ENCODE measurements around the gene APRT.
"Not testable (repeated sequence)": the region's sequence is repeated elsewhere in the genome, so short reads cannot be mapped to it uniquely, and the experiment has no call there.

Gene APRT

DNA sequence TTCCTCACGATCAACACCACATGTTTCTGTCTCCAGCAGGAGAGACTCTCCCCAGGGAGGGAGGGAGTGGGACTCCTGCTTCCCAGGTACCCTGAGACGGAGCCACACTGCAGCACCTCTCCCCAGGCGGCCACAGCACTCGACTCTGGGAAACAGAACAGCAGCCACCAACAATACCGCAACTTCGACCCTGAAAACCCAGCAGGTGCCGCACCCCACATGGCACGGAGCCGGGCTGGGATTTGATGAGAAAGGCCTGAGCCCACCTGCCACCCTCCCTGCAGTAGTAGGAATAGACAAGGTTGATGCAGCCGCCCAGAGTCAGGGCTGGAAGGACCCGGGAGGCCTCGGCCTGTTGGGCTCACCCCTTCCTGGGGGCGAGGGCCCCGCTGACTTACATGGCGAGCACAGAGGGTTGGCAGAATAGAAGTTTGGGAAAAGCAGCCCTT is 30.6 kb upstream of the APRT start:
- no peak for DNase-seq (ENCODE audit: low read depth in 2 of 2)

- no peak for DNase-seq (ENCODE audit: low read depth in 2 of 2)
These were observed 30.0 kb upstream of the APRT start for GRCh38 chr16:88841521-88842307.

DNA sequence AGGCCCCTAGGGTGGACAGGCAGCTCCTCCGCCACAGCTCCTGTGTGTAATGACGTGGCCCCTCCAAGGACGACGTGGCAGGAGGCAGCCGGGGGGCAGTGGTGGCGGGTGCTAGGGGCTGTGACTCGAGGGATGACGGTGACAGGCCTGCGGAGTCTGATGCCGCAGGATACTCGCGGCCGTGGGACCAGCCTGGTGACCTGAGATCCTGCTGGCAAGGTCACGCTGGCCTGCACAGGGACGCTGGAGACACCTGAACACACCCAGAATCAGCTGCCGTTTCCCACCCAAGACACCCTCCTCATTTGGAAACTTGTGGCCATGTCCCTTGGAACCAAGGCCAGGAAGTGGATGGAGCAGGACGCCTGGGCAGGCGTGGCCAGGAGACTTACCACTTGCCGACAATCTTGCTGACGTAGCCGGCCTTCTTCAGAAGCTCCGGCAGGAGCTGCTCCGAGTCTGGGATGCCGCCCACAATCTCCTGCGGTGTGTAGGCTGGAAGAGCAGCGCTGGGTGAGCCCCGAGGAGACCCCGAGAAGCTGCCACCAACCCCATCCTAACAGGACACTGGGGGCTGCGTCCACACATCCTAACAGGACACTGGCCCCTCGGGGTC is 29.0 kb upstream of the APRT start:
- DNase-seq (ENCODE audit: low read depth in 2 of 2): no peak

- DNase-seq (ENCODE audit: low read depth in 2 of 2): no peak
These were observed 28.2 kb upstream of the APRT start for GRCh38 chr16:88839745-88840599.

DNA sequence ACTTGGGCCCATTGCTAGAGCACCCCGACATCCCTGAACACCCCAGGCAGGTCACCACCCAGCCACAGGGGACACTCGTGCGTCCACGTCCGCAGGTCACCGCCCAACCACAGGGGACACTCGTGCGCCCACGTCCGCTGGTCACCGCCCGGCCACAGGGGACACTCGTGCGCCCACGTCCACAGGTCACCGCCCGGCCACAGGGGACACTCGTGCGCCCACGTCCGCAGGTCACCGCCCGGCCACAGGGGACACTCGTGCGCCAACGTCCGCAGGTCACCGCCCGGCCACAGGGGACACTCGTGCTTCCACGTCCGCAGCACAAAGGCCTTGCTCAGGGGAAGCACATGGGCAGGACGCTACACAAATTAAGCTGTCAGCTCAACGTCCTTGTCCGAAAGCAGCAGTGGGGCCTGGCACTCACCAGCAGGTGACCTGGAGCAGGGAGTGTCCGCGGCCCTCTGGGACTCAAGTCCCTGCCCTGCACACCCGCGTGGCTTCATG is 27.4 kb upstream of the APRT start:
- DNase-seq (ENCODE audit: low read depth in 2 of 2): no peak

- no peak for DNase-seq (ENCODE audit: low read depth in 2 of 2)
These were observed 26.8 kb upstream of the APRT start for GRCh38 chr16:88838566-88838965.

DNA sequence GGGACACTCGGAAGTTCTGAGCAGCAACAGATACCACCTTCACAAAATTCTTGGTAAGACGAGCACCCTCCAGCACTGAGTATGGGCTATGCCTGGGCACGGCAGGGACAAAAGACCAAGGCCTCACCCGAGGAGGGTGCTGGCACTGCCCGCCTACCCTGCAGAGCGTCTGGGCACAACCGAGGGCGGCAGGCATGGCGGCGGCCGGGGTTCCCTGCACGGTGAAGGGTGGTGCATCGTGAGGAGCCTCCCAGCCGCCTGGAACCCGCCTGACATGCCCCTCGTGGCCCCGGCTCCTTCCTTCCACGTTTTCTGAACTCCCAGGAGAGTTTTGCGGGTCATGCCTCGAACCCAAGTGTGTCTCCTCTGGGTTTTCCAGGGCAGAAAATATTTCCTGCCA is 26.1 kb upstream of the APRT start:
- DNase-seq (ENCODE audit: low read depth in 2 of 2): no peak

GRCh38 chr16:88836791-88837190 is 25.1 kb upstream of the APRT start:
- no peak for DNase-seq (ENCODE audit: low read depth in 2 of 2)

DNA sequence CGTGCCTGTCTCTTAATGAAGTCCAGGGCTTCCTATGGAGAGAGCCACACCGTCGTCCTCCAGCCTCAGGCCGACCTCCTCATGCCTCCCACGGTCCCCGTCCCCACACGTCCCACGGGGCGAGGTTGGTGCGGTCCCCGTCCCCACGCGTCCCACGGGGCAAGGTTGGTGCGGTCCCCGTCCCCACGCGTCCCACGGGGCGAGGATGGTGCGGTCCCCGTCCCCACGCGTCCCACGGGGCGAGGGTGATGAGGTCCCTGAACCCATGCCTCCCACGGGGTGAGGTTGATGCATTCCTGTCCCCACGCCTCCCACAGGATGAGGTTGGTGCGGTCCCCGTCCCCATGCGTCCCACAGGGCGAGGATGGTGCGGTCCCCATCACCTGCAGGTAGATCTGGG is 24.1 kb upstream of the APRT start:
- no peak for DNase-seq (ENCODE audit: low read depth in 2 of 2)

GRCh38 chr16:88835383-88835782 is 23.7 kb upstream of the APRT start:
- no peak for DNase-seq (ENCODE audit: low read depth in 2 of 2)

GRCh38 chr16:88834670-88835069 is 22.9 kb upstream of the APRT start:
- no peak for DNase-seq (ENCODE audit: low read depth in 2 of 2)

- no peak for DNase-seq (ENCODE audit: low read depth in 2 of 2)
These were observed 21.4 kb upstream of the APRT start for GRCh38 chr16:88833086-88833485.

DNA sequence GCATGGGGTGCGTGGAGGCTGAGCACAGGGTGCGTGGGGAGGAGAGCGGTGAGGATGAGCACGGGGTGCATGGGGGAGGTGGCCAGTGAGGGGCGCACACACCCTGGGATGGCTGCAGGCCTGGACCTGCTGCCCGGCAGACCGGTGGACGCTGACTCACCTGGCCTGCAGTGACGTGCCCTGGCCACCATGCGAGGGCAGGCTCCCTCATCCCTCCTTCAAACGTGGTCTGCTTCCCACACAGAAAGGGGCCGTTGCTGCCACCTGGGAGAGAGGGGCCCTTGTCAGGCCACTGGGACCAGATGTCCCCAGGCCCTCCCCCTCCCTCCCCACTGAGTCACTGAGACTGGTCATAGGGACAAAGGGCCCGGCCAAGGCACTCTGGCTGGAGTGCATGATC is 20.1 kb upstream of the APRT start:
- DNase-seq (ENCODE audit: low read depth in 2 of 2): no peak

GRCh38 chr16:88830783-88831182 is 19.1 kb upstream of the APRT start:
- no peak for DNase-seq (ENCODE audit: low read depth in 2 of 2)

- no peak for DNase-seq (ENCODE audit: low read depth in 2 of 2)
These were observed 18.5 kb upstream of the APRT start for GRCh38 chr16:88830258-88830657.

GRCh38 chr16:88828711-88829110 is 17.0 kb upstream of the APRT start:
- no peak for DNase-seq (ENCODE audit: low read depth in 2 of 2)

- no peak for DNase-seq (ENCODE audit: low read depth in 2 of 2)
These were observed 16.0 kb upstream of the APRT start for GRCh38 chr16:88827727-88828126.

GRCh38 chr16:88826070-88826840 is 14.5 kb upstream of the APRT start:
- no peak for DNase-seq (ENCODE audit: low read depth in 2 of 2)

DNA sequence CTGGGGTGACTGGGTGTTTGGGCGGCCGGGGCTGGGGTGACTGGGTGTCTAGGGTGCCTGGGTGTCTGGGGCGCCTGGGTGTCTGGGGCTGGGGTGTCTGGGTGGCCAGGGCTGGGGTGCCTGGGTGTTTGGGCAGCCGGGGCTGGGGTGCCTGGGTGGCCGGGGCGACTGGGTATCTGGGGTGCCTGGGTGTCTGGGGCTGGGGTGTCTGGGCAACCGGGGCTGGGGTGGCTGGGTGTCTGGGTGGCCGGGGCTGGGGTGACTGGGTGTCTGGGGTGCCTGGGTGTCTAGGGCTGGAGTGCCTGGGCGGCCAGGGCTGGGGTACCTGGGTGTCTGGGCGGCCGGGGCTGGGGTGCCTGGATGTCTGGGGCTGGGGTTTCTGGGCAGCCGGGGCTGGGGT is 13.4 kb upstream of the APRT start:
- no peak for DNase-seq (ENCODE audit: low read depth in 2 of 2)

DNA sequence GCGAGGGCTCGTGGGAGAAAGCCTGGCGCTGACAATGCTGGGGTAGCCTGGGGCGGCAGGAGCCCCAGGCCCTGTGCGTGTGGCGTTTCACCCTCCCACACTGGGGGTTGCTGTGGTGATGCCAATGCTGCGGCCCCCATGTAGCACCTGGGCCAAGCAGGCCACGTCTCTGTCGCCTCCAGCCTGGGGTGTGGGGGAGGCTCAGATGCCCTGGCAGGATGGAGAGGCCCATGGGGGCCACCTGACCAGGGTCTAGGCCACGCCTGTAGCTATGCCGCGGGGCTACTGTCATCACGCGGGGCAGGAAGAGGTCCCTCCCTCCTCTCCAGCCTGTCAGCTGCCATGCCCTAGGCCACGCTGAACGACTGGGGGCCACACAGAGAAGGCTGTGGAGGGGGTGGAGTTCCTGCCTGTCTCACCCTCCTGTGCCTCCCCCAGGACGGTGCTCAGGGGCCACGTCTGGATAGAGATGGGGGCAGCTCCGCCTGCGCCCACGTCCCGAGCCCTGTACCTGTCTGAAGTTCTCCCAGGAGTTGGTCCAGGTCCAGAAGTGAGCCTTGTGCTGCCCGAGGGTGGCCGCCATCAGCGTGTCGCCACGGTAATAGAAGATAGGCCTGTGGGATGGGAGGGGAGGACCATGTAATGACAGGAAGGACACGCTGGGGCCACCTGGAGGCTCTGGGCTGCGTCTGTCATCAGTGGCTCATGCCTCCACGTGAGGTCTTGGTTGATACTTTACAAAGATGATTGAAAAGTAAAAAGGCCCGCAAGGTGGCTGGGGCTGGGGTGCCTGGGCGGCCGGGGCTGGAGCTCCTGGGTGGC is 12.7 kb upstream of the APRT start:
- no peak for DNase-seq (ENCODE audit: low read depth in 2 of 2)

DNA sequence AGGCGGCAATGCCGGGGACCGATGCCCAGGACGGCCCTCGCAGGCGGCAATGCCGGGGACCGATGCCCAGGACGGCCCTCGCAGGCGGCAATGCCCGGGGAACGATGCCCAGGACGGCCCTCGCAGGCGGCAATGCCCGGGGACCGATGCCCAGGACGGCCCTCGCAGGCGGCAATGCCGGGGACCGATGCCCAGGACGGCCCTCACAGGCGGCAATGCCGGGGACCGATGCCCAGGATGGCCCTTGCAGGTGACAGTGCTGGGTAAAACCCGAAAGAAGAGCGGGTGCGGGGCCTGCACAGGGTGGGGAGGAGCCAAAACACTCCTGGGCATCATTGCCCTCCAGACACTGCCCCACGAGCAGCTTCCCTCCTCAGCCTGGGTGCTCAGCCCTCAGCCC is 11.9 kb upstream of the APRT start:
- not testable (repeated sequence) for DNase-seq (ENCODE audit: low read depth in 2 of 2)

Data from stimulated activated CD8-positive, alpha-beta memory T cell treated with anti-CD3 and anti-CD28 coated beads, Interleukin-2, amount 100 ng/mL, for 1 hour (primary cell).